Kidney (tissue), 14 donors: ENCODE data around the gene PIGQ. TPM values are rescaled to one million over a fixed set of nuclear protein-coding genes. Genes with fewer than 3 reads are reported as not detected.

Experiments
- DNase-seq, 5 donors: peaks; one replicate each; pipeline ENCODE4 v3.0.0-alpha.2; 2013 to 2020
- FAIRE-seq: peaks from 2 replicates; lab custom pipeline; 2012; peaks lifted over from hg19 to GRCh38; lab: Jason Lieb, UNC
- H3K27ac ChIP-seq, 2 donors: one replicate each; pipeline ENCODE4 v1.7.0; 2013; ENCODE audit warnings: low read depth in 2 of 2, low read length in 2 of 2, inconsistent platforms in 1 of 2
- H3K27me3 ChIP-seq: one replicate; pipeline ENCODE4 v1.7.1; 2013; ENCODE audit warnings: low read length, inconsistent platforms; ENCODE audit not compliant: control insufficient read depth, insufficient read depth
- H3K36me3 ChIP-seq, 3 donors: one replicate each; pipeline versions ENCODE4 v1.7.0 to v1.7.1; 2013; ENCODE audit warnings: low read length in 3 of 3, control low read depth in 1 of 3, inconsistent platforms in 1 of 3; ENCODE audit not compliant: insufficient read depth in 3 of 3, control insufficient read depth in 2 of 3
- H3K4me1 ChIP-seq, 3 donors: one replicate each; pipeline versions ENCODE4 v1.7.0 to v1.7.1; 2013; ENCODE audit warnings: low read length in 3 of 3, inconsistent platforms in 1 of 3, low read depth in 1 of 3; ENCODE audit not compliant: control insufficient read depth in 2 of 3, insufficient read depth in 2 of 3
- H3K4me3 ChIP-seq, 3 donors: one replicate each; pipeline versions ENCODE4 v1.7.0 to v1.8.1; 2013; ENCODE audit warnings: low read length in 3 of 3, control low read depth in 1 of 3, inconsistent platforms in 1 of 3
- H3K9ac ChIP-seq, 3 donors: one replicate each; pipeline versions ENCODE4 v1.7.0 to v1.7.1; 2013; ENCODE audit warnings: low read length in 3 of 3, control low read depth in 1 of 3, inconsistent platforms in 1 of 3
- H3K9me3 ChIP-seq, 3 donors: one replicate each; pipeline versions ENCODE4 v1.7.0 to v1.7.1; 2013; ENCODE audit warnings: low read length in 3 of 3, control low read depth in 1 of 3, inconsistent platforms in 1 of 3; ENCODE audit not compliant: control insufficient read depth in 2 of 3, insufficient read depth in 1 of 3
- intact Hi-C: fragments of 100-400 bp; cut with DNase I; formaldehyde crosslinking; loops from one replicate; pipeline ENCODE4 v1.11.1; 2022
- polyA plus RNA-seq: library from polyadenylated mRNA; stranded (reverse); fragments of 350-450 nt; fragmentation: Illumina TruSeq; extraction: RNeasy Lipid Tissue Mini Kit (QIAGEN cat#74804); gene quantifications from one replicate; pipeline ENCODE4 v1.2.3, GENCODE V29; 2014; ENCODE audit warnings: low read depth, low replicate concordance; ENCODE audit not compliant: insufficient read depth
- total RNA-seq: library from RNA; stranded (reverse); fragmentation: NEBNext Ultra II Directional; extraction: Animal tissue kit (Norgen Biotek cat#: 25700); gene quantifications from one replicate; pipeline ENCODE4 v1.2.1, GENCODE V29; 2021
- TF ChIP-seq, protein P1 (sequence below): IDR thresholded peaks from 3 replicates; pipeline ENCODE4 v1.5.1; 2012; ENCODE audit warnings: mild to moderate bottlenecking, moderate library complexity, borderline replicate concordance; ENCODE audit not compliant: insufficient read depth; ENCODE audit errors: extremely low read depth
- donor health status: control.
- donor health status: control.
- donor health status: control.
- donor health status: control.
- donor health status: control.
- donor health status: DM: yes; HTN: yes; CAD: no.
- donor health status: Normal renal cell carcinoma (clear cell type).

Gene PIGQ
- total and polyA plus RNA-seq, 2 donors from 2014 or later = 92.9 to 118 TPM

DNA sequence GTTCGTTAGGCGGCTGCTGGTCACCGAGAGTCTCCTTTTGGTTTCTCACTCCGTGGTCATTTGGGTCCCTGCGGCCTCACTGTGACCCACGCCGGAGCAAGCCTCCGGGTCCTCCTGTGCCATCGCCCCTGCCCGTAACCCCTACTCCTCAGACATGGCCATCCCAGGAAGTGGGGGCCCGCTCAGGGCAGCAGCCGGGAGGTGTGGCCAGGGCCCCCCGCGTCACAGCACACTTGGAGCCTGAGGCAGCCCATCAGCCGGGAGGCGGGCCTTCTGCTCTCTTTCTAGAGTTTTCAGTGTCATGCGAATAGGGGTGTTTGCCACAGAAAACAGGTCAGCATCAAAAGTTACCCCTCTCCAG, 53.1 kb downstream of the PIGQ start:
- Histone ChIP-seq H3K4me1 (no peaks in the 10 kb centered on the region), H3K9me3 (no peaks in the 10 kb centered on the region), H3K9ac (no peak overlapping the region), H3K27ac (no peak overlapping the region), H3K4me3 (no peak overlapping the region), H3K27me3 (no peaks in the 10 kb centered on the region), H3K36me3 (peaks cover 0 to 6% (median 0%) of the 10 kb centered on the region in 3 donors)
- intact Hi-C loops = no loop called here
- TF ChIP-seq, protein P1, sequence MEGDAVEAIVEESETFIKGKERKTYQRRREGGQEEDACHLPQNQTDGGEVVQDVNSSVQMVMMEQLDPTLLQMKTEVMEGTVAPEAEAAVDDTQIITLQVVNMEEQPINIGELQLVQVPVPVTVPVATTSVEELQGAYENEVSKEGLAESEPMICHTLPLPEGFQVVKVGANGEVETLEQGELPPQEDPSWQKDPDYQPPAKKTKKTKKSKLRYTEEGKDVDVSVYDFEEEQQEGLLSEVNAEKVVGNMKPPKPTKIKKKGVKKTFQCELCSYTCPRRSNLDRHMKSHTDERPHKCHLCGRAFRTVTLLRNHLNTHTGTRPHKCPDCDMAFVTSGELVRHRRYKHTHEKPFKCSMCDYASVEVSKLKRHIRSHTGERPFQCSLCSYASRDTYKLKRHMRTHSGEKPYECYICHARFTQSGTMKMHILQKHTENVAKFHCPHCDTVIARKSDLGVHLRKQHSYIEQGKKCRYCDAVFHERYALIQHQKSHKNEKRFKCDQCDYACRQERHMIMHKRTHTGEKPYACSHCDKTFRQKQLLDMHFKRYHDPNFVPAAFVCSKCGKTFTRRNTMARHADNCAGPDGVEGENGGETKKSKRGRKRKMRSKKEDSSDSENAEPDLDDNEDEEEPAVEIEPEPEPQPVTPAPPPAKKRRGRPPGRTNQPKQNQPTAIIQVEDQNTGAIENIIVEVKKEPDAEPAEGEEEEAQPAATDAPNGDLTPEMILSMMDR = no peak
- DNase-seq = peak in 1 of 5 donors; percentile 30
- no peak for FAIRE-seq

DNA sequence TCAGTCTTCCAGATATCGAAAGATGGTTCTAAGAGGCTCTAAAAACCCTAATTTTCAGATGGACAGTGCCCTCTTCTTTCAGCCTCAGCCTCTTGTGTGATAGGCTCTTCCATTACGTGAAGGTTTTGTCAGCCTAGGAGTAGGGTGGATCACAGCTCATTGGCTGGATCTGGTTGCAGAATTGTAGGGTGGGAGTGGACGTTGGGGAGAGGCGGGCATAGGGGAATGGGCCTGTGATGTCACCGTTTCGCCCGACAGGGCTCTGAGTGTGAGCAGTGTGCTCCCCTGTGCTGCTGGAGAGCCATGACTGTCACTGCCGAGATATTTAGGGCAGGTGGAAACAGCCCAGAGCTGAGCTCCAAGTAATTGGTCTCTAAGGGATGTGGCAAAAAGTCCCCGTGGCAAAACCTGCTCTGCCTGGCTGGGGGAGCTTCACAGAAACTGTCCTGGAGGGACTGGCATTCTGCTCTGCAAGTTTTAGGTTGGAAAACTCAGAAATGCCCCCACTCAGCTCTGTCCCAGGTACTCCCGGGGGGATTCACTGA, 54.8 kb downstream of the PIGQ start:
- no peak overlapping the region for H3K4me3 ChIP-seq
- intact Hi-C loops = no loop called here
- TF ChIP-seq, protein P1 = no peak
- H3K27me3 ChIP-seq = no peaks in the 10 kb centered on the region
- no peaks in the 10 kb centered on the region for H3K9me3 ChIP-seq
- peak in 1 of 5 donors; percentile 47 for DNase-seq
- no peak for FAIRE-seq
- H3K36me3 ChIP-seq = peaks cover 0 to 6% (median 0%) of the 10 kb centered on the region in 3 donors
- H3K4me1 ChIP-seq = peaks cover 0 to 11% (median 6%) of the 10 kb centered on the region in 3 donors
- H3K9ac ChIP-seq = no peak overlapping the region
- no peak overlapping the region for H3K27ac ChIP-seq

DNA sequence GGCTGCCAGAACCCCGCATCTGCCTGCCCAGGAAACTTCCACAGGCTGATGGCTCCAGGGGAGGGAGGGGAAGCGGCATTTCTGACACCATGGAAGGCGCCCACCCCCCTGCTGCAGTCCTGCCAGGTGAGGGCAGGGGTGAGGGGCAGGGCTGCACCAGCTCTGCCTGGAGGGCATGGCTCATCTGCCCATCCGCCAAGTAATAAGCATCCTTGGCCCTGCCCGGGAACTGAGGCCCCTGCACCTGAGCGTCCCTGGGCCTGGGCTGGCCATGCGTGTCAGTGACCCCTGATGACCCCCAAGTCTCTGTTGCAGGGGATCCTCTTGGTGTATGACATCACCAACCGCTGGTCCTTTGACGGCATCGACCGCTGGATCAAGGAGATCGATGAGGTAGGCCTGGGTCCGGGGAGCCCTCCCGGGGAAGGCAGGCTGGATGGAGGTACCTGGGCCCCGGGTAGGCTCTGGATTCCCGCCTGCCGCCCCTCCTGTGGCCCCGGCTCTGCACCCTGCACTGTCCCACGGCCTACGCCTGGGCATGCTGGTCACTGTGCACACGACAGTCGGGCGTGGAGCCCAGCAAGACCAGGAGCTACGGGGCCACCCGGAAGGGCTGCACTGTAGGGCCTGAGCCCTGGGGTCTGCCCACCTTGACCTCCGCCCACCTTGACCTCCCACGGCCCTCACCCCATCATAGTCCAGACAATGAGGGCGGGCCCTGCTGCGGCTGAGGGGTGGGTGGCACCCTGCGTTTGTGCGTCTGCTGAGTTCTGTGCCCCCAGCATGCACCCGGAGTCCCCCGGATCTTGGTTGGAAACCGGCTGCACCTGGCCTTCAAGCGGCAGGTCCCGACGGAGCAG, 55.6 kb downstream of the PIGQ start:
- no peaks in the 10 kb centered on the region for H3K27me3 ChIP-seq
- H3K4me1 ChIP-seq = peaks cover 0 to 17% (median 11%) of the 10 kb centered on the region in 3 donors
- H3K27ac ChIP-seq = no peak overlapping the region
- peaks cover 0 to 6% (median 0%) of the 10 kb centered on the region in 3 donors for H3K36me3 ChIP-seq
- FAIRE-seq (no peak), DNase-seq (peak in 1 of 5 donors; percentile 51)
- no peak overlapping the region for H3K4me3 ChIP-seq
- H3K9me3 ChIP-seq = no peaks in the 10 kb centered on the region
- TF ChIP-seq, protein P1 = no peak
- intact Hi-C loops = no loop called here
- no peak overlapping the region for H3K9ac ChIP-seq
